Activated CD4-positive, CD25-positive, alpha-beta regulatory T cell treated with anti-CD3 and anti-CD28 coated beads, Interleukin-2, amount 50 U/mL, for 16 hours (primary cell): ENCODE data around the gene PRPSAP2.

Experiments
- DNase-seq: peaks from one replicate; pipeline ENCODE4 v3.0.0-alpha.2; 2020; ENCODE audit warnings: low read depth, low spot score

PRPSAP2 gene

GRCh38 chr17:18978050-18978449, 120.1 kb downstream of the PRPSAP2 start:
- DNase-seq, result no peak

GRCh38 chr17:18978655-18979054, 120.7 kb downstream of the PRPSAP2 start:
- DNase-seq, result no peak
